ENCODE data around the gene INPP5D.
"Not testable (repeated sequence)": the region's sequence is repeated elsewhere in the genome, so short reads cannot be mapped to it uniquely, and the experiment has no call there.

Gene INPP5D

DNA sequence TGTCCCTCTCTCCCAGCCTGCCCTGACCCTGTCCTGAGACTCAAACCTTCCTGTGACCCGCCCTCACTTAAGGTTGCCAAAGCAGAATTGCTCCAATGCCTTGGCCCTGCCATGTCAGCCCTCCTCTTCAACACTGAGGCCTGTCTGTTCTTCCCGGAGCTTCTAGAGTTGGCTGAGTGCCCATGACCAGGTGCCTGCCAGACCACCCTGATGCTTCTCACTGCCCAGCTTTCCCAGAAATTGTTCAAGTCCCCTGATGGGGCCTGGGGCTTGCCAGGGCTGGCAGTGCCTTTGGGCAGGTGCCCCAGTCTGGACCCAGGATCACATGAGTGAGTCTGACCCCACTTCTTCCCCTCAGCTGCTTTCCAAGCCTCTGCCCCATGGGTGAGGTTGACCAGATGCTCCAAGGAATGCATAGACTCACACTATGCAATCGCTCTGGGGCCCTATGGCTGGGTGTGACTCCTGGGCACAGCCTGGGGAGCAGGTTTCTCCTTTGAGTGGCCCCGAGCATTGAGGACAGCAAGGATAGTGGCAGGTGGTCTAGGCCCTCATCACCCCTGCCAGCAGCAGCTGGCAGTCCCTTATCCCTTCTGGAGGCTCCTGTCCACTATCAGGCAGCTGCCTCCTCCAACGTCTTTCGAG lies 3.1 kb upstream of the INPP5D start:
- H3K27me3 Mint-ChIP-seq (ENCODE audit: low read depth): peaks cover 14% of the 10 kb centered on the region
- no peaks in the 10 kb centered on the region for H3K9me3 Mint-ChIP-seq
- peaks cover 7% of the 10 kb centered on the region for H3K4me1 Mint-ChIP-seq (ENCODE audit: low read depth)
- no peak overlapping the region for H3K27ac Mint-ChIP-seq
- H3K36me3 Mint-ChIP-seq (ENCODE audit: low read depth): peaks cover 1% of the 10 kb centered on the region
- H3K4me3 Mint-ChIP-seq: no peak overlapping the region

DNA sequence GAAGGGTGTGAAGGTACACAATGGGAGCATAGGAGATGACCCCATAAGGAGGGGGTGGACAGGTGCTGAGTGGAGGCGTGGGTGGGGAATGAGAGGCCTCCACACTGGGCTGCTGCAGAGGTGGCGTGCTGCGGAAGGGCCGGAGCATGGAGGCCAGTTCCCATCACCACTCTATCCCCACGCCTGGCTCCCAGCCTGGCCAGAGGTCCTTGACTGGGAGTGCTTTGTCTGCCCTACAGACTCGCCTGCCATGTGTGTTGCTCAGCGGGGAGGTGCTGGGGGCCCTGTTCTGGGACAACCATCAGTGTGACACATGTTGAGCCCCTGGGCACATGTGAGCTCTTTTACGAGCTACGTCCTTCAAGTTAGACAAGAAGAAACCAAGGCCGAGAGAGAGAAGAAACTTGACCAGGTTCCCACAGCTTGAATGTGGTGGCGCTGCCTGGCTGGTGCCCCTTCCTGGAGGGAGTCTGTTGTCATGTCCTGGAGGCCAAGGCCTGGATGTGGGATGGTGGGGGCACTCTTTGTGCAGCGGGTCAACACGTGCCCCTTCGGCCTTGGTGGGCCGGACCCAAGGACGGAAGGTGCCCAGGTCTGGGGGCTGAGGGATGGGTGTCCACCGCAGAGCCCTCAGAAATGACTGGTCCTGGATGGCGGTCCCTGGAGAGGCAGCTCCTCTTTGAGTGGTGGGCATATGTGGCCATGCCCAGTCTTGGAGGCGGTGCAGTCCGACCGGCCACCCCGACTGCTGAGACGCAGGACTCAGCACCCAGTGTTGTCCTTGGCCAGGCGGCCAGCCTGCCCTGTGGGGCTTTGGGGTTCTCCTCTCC lies 1.2 kb upstream of the INPP5D start:
- peak overlapping the region; percentile 74 for H3K4me3 Mint-ChIP-seq
- peaks cover 5% of the 10 kb centered on the region for H3K27me3 Mint-ChIP-seq (ENCODE audit: low read depth)
- H3K9me3 Mint-ChIP-seq: no peaks in the 10 kb centered on the region
- peaks cover 21% of the 10 kb centered on the region for H3K4me1 Mint-ChIP-seq (ENCODE audit: low read depth)
- H3K36me3 Mint-ChIP-seq (ENCODE audit: low read depth): peaks cover 14% of the 10 kb centered on the region
- H3K27ac Mint-ChIP-seq: peak overlapping the region; percentile 80

GRCh38 chr2:233059547-233059796 lies 670 bp upstream of the INPP5D start:
- peak overlapping the region; percentile 98 for H3K4me3 Mint-ChIP-seq
- H3K27ac Mint-ChIP-seq: peak overlapping the region; percentile 85
- no peaks in the 10 kb centered on the region for H3K9me3 Mint-ChIP-seq
- peaks cover 16% of the 10 kb centered on the region for H3K36me3 Mint-ChIP-seq (ENCODE audit: low read depth)
- H3K4me1 Mint-ChIP-seq (ENCODE audit: low read depth): peaks cover 22% of the 10 kb centered on the region
- peaks cover 3% of the 10 kb centered on the region for H3K27me3 Mint-ChIP-seq (ENCODE audit: low read depth)

- Mint-ChIP-seq H3K4me1 (ENCODE audit: low read depth) (peaks cover 27% of the 10 kb centered on the region), H3K36me3 (ENCODE audit: low read depth) (peaks cover 24% of the 10 kb centered on the region), H3K27ac (peak overlapping the region; percentile 85), H3K27me3 (ENCODE audit: low read depth) (no peaks in the 10 kb centered on the region), H3K4me3 (peak overlapping the region; percentile 98), H3K9me3 (no peaks in the 10 kb centered on the region)
Measured at GRCh38 chr2:233060501-233060979, 398 bp downstream of the INPP5D start.

DNA sequence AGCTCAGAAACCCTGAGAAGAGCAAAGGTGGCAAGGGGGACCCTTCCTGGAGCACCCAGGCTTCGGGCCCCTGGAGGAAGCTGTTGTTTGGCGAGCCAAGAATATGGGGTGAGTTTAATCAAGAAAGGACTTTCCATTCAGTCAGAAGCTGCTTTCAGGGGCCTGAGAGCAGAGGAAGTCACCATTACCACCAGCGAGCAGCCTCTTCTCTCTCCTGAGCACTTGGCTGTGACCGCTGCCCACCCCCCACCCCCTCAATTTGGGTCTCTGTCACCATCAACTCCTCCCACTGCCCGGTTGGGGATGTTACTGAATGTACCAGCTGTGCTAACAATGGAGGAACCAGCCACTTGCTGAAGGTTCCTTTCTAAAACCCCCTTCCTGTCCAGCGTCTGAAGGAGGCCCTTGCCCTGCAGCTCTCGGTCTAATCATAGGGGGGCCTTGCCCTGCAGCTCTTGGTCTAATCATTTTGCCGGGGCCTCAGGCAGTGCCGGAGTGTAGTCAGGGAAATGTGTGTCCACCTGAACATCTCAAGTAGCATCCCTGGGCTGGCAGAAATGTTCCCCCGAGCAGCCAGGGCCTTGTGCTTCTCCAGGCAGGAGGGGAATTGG lies 943 bp downstream of the INPP5D start:
- Mint-ChIP-seq H3K4me1 (ENCODE audit: low read depth) (peaks cover 29% of the 10 kb centered on the region), H3K27ac (peak overlapping the region; percentile 85), H3K36me3 (ENCODE audit: low read depth) (peaks cover 27% of the 10 kb centered on the region), H3K27me3 (ENCODE audit: low read depth) (no peaks in the 10 kb centered on the region), H3K4me3 (peak overlapping the region; percentile 98), H3K9me3 (no peaks in the 10 kb centered on the region)

- no peaks in the 10 kb centered on the region for H3K27me3 Mint-ChIP-seq (ENCODE audit: low read depth)
- no peaks in the 10 kb centered on the region for H3K9me3 Mint-ChIP-seq
- H3K4me3 Mint-ChIP-seq: peak overlapping the region; percentile 98
- peaks cover 32% of the 10 kb centered on the region for H3K4me1 Mint-ChIP-seq (ENCODE audit: low read depth)
- H3K27ac Mint-ChIP-seq: peak overlapping the region; percentile 85
- H3K36me3 Mint-ChIP-seq (ENCODE audit: low read depth): peaks cover 33% of the 10 kb centered on the region
Measured at GRCh38 chr2:233061591-233062450, 1.7 kb downstream of the INPP5D start.

GRCh38 chr2:233062451-233062850 lies 2.3 kb downstream of the INPP5D start:
- peaks cover 37% of the 10 kb centered on the region for H3K4me1 Mint-ChIP-seq (ENCODE audit: low read depth)
- H3K27ac Mint-ChIP-seq: peak overlapping the region; percentile 76
- H3K9me3 Mint-ChIP-seq: no peaks in the 10 kb centered on the region
- H3K27me3 Mint-ChIP-seq (ENCODE audit: low read depth): no peaks in the 10 kb centered on the region
- peak overlapping the region; percentile 98 for H3K4me3 Mint-ChIP-seq
- peaks cover 39% of the 10 kb centered on the region for H3K36me3 Mint-ChIP-seq (ENCODE audit: low read depth)

DNA sequence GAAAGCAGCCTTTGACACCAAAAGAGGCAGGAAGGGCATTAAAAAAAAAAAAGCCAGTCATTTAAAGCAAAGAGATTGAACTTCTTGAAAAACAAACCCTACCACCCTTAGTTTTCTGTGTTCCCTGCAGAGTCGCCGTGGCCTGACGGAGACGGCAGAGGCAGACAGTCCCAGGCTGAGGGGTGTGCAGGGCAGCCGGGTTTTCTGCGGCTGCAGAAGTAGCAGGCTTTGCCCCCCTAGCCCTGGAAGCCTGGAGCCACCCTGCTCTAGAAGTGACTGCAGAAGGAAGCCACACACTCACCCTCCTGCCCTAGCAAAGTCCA lies 2.8 kb downstream of the INPP5D start:
- H3K27me3 Mint-ChIP-seq (ENCODE audit: low read depth): no peaks in the 10 kb centered on the region
- H3K9me3 Mint-ChIP-seq: no peaks in the 10 kb centered on the region
- H3K4me1 Mint-ChIP-seq (ENCODE audit: low read depth): peaks cover 37% of the 10 kb centered on the region
- H3K27ac Mint-ChIP-seq: peak overlapping the region; percentile 76
- H3K36me3 Mint-ChIP-seq (ENCODE audit: low read depth): peaks cover 39% of the 10 kb centered on the region
- H3K4me3 Mint-ChIP-seq: peak overlapping the region; percentile 98

DNA sequence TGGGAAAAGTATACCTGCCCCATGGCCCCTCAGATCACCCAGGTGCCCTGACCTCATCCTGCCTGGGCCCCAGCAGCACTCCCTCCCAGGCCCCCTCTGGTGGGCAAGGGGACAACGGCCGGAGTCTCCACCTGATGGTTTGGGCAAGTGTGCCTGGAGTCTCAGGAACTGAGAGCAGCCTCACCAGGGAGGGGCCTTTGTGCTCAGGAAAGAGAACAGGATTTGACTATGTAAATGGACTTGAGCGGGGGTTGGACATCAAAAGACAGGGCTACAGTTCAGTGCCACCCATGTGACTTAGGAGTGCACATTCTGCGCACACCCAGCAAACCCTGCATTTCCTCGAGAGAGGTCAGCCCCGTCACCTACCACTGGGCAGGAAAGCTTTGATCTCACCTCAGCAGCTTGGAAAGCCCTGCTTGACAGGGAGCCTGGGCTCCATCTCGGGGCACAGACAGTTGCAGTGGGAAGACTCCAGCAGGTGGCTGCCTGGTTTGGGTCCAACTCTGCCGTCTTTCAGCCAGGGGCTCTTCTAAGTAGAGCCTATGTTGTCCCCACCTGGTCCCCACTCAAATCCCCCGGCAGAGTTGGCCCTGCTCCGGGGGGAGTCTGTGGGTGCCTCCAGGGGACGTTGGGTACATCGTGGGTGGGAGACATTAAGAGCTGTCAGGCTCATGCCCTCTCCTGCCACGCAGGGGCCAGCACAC lies 3.3 kb downstream of the INPP5D start:
- H3K4me3 Mint-ChIP-seq: peak overlapping the region; percentile 98
- H3K9me3 Mint-ChIP-seq: no peaks in the 10 kb centered on the region
- H3K27ac Mint-ChIP-seq: peak overlapping the region; percentile 76
- H3K36me3 Mint-ChIP-seq (ENCODE audit: low read depth): peaks cover 40% of the 10 kb centered on the region
- H3K27me3 Mint-ChIP-seq (ENCODE audit: low read depth): no peaks in the 10 kb centered on the region
- H3K4me1 Mint-ChIP-seq (ENCODE audit: low read depth): peaks cover 39% of the 10 kb centered on the region

DNA sequence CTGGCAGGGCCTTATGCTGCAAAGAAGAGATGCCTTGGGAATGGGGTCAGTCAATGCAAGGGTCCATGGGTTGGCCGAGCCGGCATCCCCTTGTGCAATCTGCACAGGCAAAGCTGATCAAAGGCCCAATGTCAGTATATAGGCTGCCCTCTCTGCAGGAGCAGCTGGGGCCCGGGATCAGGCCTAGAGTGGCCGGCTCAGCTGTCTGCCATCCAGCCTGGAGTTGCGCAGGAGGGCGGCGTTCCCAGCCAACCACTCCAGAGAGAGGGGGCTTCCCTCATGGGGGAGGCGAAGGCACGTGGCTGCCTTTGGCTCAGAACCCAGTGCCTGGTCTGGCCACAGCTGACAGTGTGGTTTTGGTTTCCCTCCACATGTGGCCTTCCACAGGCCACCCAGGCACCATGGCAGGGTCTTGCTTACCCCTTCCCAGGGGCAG lies 3.9 kb downstream of the INPP5D start:
- Mint-ChIP-seq H3K36me3 (ENCODE audit: low read depth) (peaks cover 45% of the 10 kb centered on the region), H3K27me3 (ENCODE audit: low read depth) (no peaks in the 10 kb centered on the region), H3K4me3 (no peak overlapping the region), H3K4me1 (ENCODE audit: low read depth) (peaks cover 44% of the 10 kb centered on the region), H3K9me3 (no peaks in the 10 kb centered on the region), H3K27ac (no peak overlapping the region)

DNA sequence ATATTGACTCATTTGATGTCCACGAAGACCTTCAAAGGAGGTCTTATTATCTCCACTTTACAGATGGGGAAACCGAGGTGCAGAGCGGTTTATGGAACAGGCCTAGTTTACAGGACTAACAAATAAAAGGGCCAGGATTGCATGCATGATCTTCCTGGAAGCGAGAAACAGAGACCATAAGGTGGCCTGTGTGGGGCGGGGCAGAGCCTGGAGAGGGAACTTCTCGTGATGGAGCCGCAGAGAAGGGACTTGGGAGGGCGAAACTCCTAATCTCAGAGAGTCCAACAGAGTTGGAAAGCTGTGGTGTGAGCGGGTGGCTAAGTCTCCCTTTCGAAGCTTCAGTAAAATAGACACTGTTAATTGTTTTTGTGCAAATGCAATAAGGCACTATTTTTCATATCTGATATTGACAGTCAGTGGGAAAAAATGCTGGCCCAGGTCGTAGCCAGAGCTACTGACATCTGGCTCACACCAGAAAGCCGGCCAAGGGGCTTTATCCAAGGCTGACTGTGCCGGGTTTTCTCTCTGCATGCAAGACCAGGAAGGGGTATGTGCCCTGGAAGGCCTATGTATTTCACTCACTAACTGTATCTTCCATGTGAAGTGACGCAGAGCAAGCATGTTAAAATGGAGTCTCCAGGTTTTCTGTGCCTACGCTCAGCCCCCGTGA lies 4.5 kb downstream of the INPP5D start:
- Mint-ChIP-seq H3K4me3 (no peak overlapping the region), H3K4me1 (ENCODE audit: low read depth) (peaks cover 51% of the 10 kb centered on the region), H3K36me3 (ENCODE audit: low read depth) (peaks cover 48% of the 10 kb centered on the region), H3K27ac (peak overlapping the region; percentile 3), H3K27me3 (ENCODE audit: low read depth) (no peaks in the 10 kb centered on the region), H3K9me3 (no peaks in the 10 kb centered on the region)

DNA sequence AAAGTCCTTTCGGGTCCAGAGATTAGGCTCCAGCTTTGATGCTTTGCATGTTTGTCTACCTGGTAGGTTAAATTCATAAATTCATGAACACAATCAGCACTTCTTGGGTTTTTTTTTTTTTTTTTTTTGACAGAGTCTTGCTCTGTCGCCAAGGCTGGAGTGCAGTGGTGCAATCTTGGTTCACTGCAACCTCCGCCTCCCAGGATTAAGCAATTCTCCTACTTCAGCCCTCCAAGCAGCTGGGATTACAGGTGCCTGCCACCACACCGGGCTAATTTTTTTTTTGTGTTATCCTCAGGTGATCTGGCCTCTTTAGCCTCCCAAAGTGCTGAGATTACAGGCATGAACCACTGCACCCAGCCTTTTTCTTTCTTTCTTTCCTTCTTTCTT lies 5.1 kb downstream of the INPP5D start:
- not testable (repeated sequence) for H3K9me3 Mint-ChIP-seq

GRCh38 chr2:233065954-233066470 lies 5.9 kb downstream of the INPP5D start:
- H3K27ac Mint-ChIP-seq: no peak overlapping the region
- H3K4me3 Mint-ChIP-seq: no peak overlapping the region
- H3K36me3 Mint-ChIP-seq (ENCODE audit: low read depth): peaks cover 58% of the 10 kb centered on the region
- H3K27me3 Mint-ChIP-seq (ENCODE audit: low read depth): no peaks in the 10 kb centered on the region
- H3K9me3 Mint-ChIP-seq: no peaks in the 10 kb centered on the region
- H3K4me1 Mint-ChIP-seq (ENCODE audit: low read depth): peaks cover 54% of the 10 kb centered on the region

More for the DNA sequence above, 5.1 kb downstream of the INPP5D start:
- H3K27ac Mint-ChIP-seq; H3K27me3 Mint-ChIP-seq (ENCODE audit: low read depth); H3K4me3 Mint-ChIP-seq: not testable (repeated sequence)
- Mint-ChIP-seq H3K36me3 (ENCODE audit: low read depth) (peaks cover 52% of the 10 kb centered on the region), H3K4me1 (ENCODE audit: low read depth) (peaks cover 53% of the 10 kb centered on the region)
